Type B pancreatic cell (in vitro differentiated cells): Measurements from ENCODE around the gene AGFG2. TPM values are rescaled to one million over a fixed set of nuclear protein-coding genes. Genes with fewer than 3 reads are reported as not detected.

Experiments used
- DNase-seq: peaks from one replicate; pipeline ENCODE4 v3.0.0; 2021; ENCODE audit warnings: mixed read lengths; ENCODE audit not compliant: unreplicated experiment; ENCODE audit errors: extremely low spot score
- H3K27ac Mint-ChIP-seq: 2 replicates; pipeline ENCODE4 v1.8.0; 2021; ENCODE audit warnings: mild to moderate bottlenecking, mixed read lengths
- H3K27me3 Mint-ChIP-seq: 2 replicates; pipeline ENCODE4 v1.8.0; 2021; ENCODE audit warnings: mixed read lengths
- H3K36me3 Mint-ChIP-seq: 2 replicates; pipeline ENCODE4 v1.8.0; 2021; ENCODE audit warnings: mixed read lengths
- H3K4me1 Mint-ChIP-seq: one replicate; pipeline ENCODE4 v1.8.0; 2021; ENCODE audit warnings: mixed read lengths; ENCODE audit not compliant: unreplicated experiment
- H3K4me3 Mint-ChIP-seq: 2 replicates; pipeline ENCODE4 v1.8.0; 2021; ENCODE audit warnings: mild to moderate bottlenecking, mixed read lengths
- H3K9me3 Mint-ChIP-seq: 2 replicates; pipeline ENCODE4 v1.8.0; 2021; ENCODE audit warnings: mixed read lengths
- total RNA-seq: library from RNA; stranded (reverse); gene quantifications from 2 replicates; pipeline ENCODE4 v1.2.1, GENCODE V29; 2021; ENCODE audit warnings: low replicate concordance
- TF ChIP-seq, protein P1 (sequence below): fragments of 200-600 bp; sonication (generic); conservative IDR thresholded peaks from 2 replicates; pipeline ENCODE4 v1.5.0; 2021; ENCODE audit warnings: antibody characterized with exemption, mild to moderate bottlenecking

Gene AGFG2
- total RNA-seq, 1 donor from 2014 or later: 16.3 TPM

DNA sequence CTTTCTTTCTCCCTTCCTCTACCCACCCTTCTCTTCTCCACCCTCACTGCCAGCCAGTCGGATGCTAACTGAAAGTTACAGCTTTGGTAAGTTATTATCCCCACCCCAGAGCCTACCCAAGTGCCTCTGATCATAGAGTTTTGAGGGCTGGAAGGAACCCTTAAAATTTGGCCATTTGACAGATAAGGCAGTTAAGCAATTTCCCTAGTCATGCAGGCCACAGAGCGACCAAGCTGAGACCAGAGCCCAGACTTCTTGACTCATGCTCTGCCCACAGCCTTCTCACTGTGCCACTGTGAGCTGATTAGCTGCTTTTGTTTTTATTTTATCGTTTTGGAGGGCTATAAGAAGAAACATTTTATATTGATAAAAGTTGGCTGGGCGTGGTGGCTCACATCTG lies 17.5 kb downstream of the AGFG2 start:
- no peak for DNase-seq
- TF ChIP-seq, protein P1, sequence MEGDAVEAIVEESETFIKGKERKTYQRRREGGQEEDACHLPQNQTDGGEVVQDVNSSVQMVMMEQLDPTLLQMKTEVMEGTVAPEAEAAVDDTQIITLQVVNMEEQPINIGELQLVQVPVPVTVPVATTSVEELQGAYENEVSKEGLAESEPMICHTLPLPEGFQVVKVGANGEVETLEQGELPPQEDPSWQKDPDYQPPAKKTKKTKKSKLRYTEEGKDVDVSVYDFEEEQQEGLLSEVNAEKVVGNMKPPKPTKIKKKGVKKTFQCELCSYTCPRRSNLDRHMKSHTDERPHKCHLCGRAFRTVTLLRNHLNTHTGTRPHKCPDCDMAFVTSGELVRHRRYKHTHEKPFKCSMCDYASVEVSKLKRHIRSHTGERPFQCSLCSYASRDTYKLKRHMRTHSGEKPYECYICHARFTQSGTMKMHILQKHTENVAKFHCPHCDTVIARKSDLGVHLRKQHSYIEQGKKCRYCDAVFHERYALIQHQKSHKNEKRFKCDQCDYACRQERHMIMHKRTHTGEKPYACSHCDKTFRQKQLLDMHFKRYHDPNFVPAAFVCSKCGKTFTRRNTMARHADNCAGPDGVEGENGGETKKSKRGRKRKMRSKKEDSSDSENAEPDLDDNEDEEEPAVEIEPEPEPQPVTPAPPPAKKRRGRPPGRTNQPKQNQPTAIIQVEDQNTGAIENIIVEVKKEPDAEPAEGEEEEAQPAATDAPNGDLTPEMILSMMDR: no peak
- Mint-ChIP-seq H3K9me3 (no peaks in the 10 kb centered on the region), H3K4me1 (no peaks in the 10 kb centered on the region), H3K27ac (no peak overlapping the region), H3K4me3 (no peak overlapping the region), H3K36me3 (peaks cover 18% of the 10 kb centered on the region), H3K27me3 (no peaks in the 10 kb centered on the region)

DNA sequence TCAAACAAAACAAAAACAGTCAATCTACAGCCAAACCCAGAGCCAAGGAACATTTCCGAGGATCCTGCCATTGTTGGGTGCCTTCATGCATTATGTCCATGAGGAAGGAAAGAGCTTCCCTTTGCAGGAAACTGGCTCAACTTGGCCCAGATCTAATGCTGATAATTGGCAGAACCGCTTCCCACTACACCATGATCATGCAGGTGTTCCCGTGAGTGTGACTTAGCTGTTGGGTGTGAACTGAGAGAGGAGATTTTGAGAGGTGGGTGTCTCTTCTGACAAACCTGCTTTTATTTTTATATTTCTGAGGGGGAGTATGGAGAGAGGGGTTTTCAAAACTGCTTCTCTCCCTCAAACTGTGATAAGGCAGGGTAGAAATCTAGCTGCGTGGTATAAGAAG lies 20.1 kb downstream of the AGFG2 start:
- H3K27ac Mint-ChIP-seq: no peak overlapping the region
- DNase-seq: no peak
- H3K4me3 Mint-ChIP-seq: no peak overlapping the region
- H3K9me3 Mint-ChIP-seq: no peaks in the 10 kb centered on the region
- peaks cover 9% of the 10 kb centered on the region for H3K36me3 Mint-ChIP-seq
- peaks cover 5% of the 10 kb centered on the region for H3K4me1 Mint-ChIP-seq
- no peaks in the 10 kb centered on the region for H3K27me3 Mint-ChIP-seq
- TF ChIP-seq, protein P1: no peak

DNA sequence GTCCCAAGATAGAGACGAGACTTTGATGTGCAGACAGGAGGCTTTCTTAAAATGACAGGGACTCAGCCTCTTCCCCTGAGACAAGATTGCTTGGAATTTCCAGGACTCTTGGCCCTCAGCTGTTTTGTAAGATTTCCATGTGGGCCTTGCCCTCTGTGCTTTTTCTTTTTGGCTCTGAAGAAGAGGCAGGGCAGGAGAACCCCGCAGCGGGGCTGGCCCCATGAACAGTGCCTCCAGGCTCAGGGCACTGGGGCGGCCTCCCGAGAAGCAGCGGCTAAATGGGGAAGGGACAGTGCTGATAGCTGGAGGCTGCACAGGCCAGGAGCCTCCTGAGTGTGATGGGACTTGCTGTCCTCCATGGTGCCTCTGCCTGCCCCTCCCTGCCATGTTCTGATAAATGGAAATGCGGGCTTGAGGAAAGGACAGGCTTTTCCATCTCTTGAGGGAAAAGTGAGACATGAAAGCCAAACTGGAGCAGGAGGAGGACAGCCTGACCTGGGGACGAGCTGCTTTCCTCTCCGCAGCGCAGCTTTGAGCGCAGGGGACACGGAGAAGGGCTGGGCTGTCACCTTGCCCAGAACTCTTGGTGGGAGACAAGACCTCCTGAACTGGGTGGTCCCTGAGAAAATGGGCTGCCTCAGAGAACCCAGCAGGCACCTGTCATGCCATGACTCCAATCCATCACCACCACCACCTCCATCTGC lies 22.6 kb downstream of the AGFG2 start:
- no peaks in the 10 kb centered on the region for H3K9me3 Mint-ChIP-seq
- H3K4me1 Mint-ChIP-seq: peaks cover 11% of the 10 kb centered on the region
- H3K4me3 Mint-ChIP-seq: no peak overlapping the region
- TF ChIP-seq, protein P1: no peak
- no peaks in the 10 kb centered on the region for H3K27me3 Mint-ChIP-seq
- no peak overlapping the region for H3K27ac Mint-ChIP-seq
- no peak for DNase-seq
- peaks cover under 1% of the 10 kb centered on the region for H3K36me3 Mint-ChIP-seq

DNA sequence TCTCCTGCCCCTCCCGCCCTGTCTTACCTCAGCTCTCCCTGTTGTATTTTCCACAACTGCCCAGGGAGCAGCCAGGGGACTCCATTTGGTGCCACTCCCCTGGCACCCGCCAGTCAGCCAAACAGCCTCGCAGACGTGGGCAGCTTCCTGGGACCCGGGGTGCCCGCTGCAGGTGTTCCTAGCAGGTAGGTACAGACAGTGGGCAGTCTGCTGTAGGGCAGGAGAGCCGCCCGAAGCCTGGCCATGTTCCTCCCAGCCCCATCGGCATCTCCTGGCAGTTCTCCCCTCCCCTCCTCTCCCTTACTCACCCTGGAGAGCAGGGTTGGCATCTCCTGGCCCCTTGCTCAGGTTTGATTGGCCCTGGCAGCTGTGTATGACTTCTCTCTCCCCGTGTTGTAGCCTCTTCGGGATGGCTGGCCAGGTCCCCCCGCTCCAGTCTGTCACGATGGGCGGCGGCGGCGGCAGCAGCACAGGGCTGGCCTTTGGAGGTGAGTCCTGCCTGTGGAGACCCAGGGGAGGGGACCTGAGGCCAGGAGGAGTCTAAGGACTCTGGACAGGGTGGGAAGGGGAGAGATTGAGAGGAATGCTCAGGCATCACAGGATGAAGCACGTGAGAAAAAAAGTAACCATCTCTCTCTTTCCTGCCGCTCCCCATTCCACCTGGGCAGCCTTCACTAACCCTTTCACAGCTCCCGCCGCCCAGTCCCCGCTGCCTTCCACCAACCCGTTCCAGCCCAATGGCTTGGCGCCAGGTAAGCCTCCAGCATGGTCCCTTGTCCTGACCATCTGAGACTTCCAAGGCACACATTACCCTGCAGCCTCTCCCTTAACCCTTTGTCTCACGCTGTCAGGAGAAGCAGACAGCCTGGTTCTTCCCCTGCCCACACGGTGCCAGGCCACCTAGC lies 23.4 kb downstream of the AGFG2 start:
- H3K4me3 Mint-ChIP-seq: no peak overlapping the region
- H3K27me3 Mint-ChIP-seq: no peaks in the 10 kb centered on the region
- H3K36me3 Mint-ChIP-seq: no peaks in the 10 kb centered on the region
- H3K9me3 Mint-ChIP-seq: no peaks in the 10 kb centered on the region
- no peak for DNase-seq
- H3K4me1 Mint-ChIP-seq: peaks cover 13% of the 10 kb centered on the region
- TF ChIP-seq, protein P1: no peak
- H3K27ac Mint-ChIP-seq: no peak overlapping the region

DNA sequence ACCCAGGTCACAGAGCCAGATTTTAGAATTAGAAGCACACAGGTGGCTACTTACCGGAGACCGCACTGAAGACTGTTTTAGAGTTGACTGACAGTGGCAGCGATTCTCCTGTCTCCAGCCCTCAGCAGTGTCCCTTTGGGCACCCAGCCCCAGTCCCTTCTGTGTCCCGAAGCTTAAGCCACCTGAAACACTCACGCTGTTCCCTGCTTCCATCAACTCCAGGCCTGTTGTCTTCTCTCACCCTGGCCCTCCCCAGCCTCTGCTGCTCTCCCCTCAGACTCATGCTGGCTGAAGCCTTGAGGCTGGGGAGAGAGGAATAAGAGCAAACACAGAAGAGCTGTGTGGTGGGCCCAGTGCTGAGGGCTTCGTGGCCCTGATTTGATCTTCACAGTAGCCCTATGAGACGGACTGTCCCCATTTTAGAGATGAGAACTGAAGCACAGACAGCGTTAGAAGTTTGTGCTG lies 24.1 kb downstream of the AGFG2 start:
- Mint-ChIP-seq H3K9me3 (no peaks in the 10 kb centered on the region), H3K4me1 (peaks cover 13% of the 10 kb centered on the region), H3K27ac (no peak overlapping the region), H3K36me3 (no peaks in the 10 kb centered on the region), H3K27me3 (no peaks in the 10 kb centered on the region), H3K4me3 (no peak overlapping the region)
- no peak for DNase-seq
- TF ChIP-seq, protein P1: no peak
